HG02759 (cell line): ENCODE measurements around the gene CLCC1.

ENCODE experiments used
- ATAC-seq: cut with Tn5 transposase; IDR thresholded peaks from one replicate; pipeline ENCODE4 v1.9.1; 2021; ENCODE audit warnings: mild to moderate bottlenecking, moderate library complexity; ENCODE audit not compliant: unreplicated experiment

The CLCC1 gene

DNA sequence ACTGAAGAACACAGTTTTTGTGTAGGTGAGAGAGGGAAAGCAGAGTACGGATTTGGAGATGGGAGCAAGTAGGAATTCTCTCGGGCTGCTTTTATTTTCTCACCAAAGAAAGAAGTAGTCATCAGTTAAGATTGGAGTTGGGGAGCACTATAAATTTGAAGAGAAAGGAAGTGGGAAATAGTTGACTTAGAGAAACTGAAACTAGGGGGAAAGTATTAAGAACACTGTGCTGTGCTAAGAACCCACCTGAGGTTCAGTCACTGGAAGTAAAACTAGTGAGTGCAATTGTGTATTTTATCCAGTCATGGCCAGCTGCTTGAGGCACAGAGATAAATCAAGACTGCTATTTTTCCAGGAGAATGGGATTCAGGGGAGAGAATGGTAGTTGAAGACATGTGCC is 37.4 kb downstream of the CLCC1 start:
- ATAC-seq = no peak

DNA sequence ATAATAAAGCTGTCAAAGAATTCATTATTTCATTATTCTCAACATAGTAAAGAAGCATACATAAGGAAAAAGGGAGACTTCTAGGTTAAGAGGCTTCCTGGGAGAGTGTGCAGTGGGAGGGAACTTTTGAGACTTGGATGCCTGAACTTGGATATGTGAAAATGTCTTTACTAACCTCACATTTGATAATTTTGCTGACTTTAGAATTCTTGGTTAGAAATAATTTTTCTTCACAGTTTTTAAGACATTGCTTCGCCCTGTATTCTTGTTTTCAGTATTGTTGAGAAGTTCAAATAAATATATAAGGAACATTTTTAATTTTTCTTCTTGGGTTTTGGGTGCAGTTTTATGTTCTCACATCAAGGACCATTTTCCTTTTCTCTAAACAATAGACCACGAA is 46.5 kb downstream of the CLCC1 start:
- no peak for ATAC-seq
